HG03097 (cell line): Measurements from ENCODE around the gene ZPLD1.

Source experiments
- ATAC-seq: cut with Tn5 transposase; IDR thresholded peaks from one replicate; pipeline ENCODE4 v1.9.1; 2021; ENCODE audit not compliant: unreplicated experiment, low FRiP score

The ZPLD1 gene

DNA sequence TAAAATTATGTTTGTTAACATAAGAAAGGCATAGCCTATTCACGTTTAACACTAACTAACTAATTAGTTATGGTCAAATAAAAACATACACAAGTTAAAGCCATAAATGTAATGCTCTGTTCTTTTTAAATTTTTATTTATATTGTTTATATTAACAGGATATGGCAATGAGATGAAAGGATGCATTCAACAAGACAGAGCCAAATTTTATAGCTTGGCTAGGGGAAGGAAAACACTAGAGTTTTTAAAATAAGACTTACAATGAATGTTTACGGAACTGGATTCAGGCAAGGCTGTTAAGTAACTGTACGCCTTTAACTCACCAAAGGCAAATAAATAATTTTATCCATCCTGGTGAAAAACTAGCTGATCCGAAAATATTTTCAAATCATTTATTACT, 86.4 kb downstream of the ZPLD1 start:
- ATAC-seq = no peak

DNA sequence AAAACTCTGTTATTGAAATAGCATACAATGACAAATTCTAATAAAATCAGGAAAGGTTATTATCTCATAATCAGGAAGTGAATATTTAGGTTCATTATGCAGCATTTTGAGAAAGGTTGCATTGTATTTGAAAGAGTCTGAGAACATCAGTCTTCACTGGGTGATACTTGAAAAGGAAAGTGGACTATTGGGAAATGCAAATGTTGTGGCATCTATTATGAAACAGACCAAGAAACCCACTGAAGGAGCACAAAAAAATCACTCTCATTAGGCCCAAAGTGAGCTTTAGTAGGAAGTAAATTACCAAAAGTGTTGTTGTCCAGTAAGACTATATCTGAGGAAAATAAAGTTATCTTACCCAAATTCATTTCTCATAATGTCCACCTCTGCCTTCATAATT, 90.8 kb downstream of the ZPLD1 start:
- no peak for ATAC-seq

DNA sequence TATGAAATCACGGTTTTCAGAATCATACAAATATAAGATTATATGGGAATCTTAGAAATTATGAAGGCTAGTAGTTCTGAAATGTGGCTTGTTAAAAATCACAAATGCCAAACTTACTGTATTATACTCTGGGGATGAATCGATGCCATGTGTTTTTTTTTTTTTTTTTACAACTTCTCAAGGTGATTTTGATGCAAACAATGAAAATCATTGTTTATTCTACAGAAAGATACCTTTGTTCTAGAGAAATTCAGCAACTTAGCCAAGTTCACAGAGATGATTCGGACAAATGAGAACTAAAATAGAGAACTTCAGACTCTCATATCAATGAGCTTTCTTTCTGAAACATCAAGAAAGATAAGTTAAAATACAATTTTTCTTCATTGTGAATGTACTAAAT, 92.0 kb downstream of the ZPLD1 start:
- no peak for ATAC-seq

DNA sequence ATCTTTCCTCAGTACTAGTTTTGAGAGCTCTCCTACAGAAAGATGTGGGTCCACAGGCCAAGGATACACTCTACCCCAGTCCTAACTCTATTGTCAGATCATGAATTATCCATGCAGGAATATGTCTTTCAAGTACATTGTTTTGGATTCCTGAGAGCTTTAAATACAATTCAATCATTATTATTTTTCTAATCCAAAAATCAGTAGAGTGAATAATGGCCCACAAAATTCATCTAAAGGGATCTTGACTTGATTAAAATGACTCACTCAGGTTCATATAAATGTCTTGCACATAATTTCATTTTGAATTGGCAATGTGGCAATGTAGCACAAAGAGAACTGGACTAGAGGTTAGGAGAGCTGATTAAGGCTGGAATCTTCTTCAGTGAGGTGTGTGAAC, 93.9 kb downstream of the ZPLD1 start:
- no peak for ATAC-seq
